HCT116 (cell line): ENCODE data around the gene GPR78. TPM values are rescaled to one million over a fixed set of nuclear protein-coding genes. Genes with fewer than 3 reads are reported as not detected.

Experiments used
- ATAC-seq: fragments of 200-7000 bp; cut with Tn5 transposase; 2 replicates; pipeline ENCODE4 v1.9.1; 2020; ENCODE audit warnings: mild to moderate bottlenecking, moderate library complexity
- BruUV-seq: library from RNA; stranded (reverse); fragments of 400-500 nt; replicated peaks from 2 replicates; lab custom pipeline; 2021; lab: Mats Ljungman, UMichigan
- CTCF ChIA-PET: fragments of 300-600 bp; sonication (Branson Sonifier 250); formaldehyde crosslinking; loops from one replicate; lab custom pipeline; 2021; ENCODE audit warnings: antibody characterized with exemption; lab: Charles Lee
- POLR2A ChIA-PET: fragments of 300-600, 350-600 bp; sonication (Branson Sonifier 250); formaldehyde crosslinking; loops from one replicate; lab custom pipeline; 2021; ENCODE audit warnings: antibody characterized with exemption; lab: Charles Lee
- RAD21 ChIA-PET, 2 experiments: fragments of 300-600 bp; sonication (Branson Sonifier 250); formaldehyde crosslinking; loops; one replicate each; lab custom pipeline; 2023; ENCODE audit warnings: low total read pairs in 2 of 2; ENCODE audit not compliant: uncharacterized antibody in 2 of 2, unreplicated experiment in 2 of 2, low non-redundant PET in 1 of 2; lab: Charles Lee
- DNase-seq: peaks from one replicate; pipeline ENCODE4 v3.0.0-alpha.2; 2010; ENCODE audit warnings: low read depth, low spot score
- H2AFZ ChIP-seq: fragments of 200-600 bp; shearing (Covaris generic), sonication (generic); 2 replicates; pipeline ENCODE4 v1.6.1; 2017; ENCODE audit warnings: low read depth, mixed run types, mixed read lengths, antibody characterized with exemption, low read length; ENCODE audit not compliant: poor library complexity, severe bottlenecking
- H3K27ac ChIP-seq: 2 replicates; pipeline ENCODE4 v1.5.1; 2012; ENCODE audit warnings: low read depth, low read length
- H3K27me3 ChIP-seq: fragments of 200-600 bp; sonication (generic); 2 replicates; pipeline ENCODE4 v1.6.1; 2016; ENCODE audit warnings: mixed run types, low read length, mixed read lengths; ENCODE audit not compliant: insufficient read depth
- H3K36me3 ChIP-seq, 2 experiments: fragments of 200-500 bp in 1 of 2; fragments of 200-600 bp in 1 of 2; sonication (Bioruptor generic) in 1 of 2; sonication (generic) in 1 of 2; 2 replicates each; pipeline versions ENCODE4 v1.5.1 to v1.6.1; 2014 to 2016; ENCODE audit warnings: low read length in 2 of 2, inconsistent platforms in 1 of 2, mixed read lengths in 1 of 2, mixed run types in 1 of 2; ENCODE audit not compliant: insufficient read depth in 2 of 2, control insufficient read depth in 1 of 2
- H3K4me1 ChIP-seq, 2 experiments: fragments of 200-600 bp in 1 of 2; sonication (generic) in 1 of 2; 2 replicates each; pipeline versions ENCODE4 v1.5.1 to v1.6.1; 2012 to 2017; ENCODE audit warnings: low read length in 2 of 2, inconsistent platforms in 1 of 2, mild to moderate bottlenecking in 1 of 2, mixed read lengths in 1 of 2, mixed run types in 1 of 2, moderate library complexity in 1 of 2; ENCODE audit not compliant: insufficient read depth in 2 of 2, control insufficient read depth in 1 of 2
- H3K4me2 ChIP-seq: fragments of 200-600 bp; sonication (generic); 2 replicates; pipeline ENCODE4 v1.6.1; 2017; ENCODE audit warnings: mixed run types, low read length, mixed read lengths
- H3K4me3 ChIP-seq, 2 experiments: fragments of 200-600 bp in 1 of 2; sonication (generic) in 1 of 2; replicated peaks in 1 of 2; 2 replicates each; pipeline ENCODE4 v1.5.1; 2011 to 2016; ENCODE audit warnings: low read length in 2 of 2, control low read depth in 1 of 2, low read depth in 1 of 2, mild to moderate bottlenecking in 1 of 2, mixed read lengths in 1 of 2, mixed run types in 1 of 2
- H3K79me2 ChIP-seq: fragments of 200-600 bp; sonication (generic); 2 replicates; pipeline ENCODE4 v1.6.1; 2017; ENCODE audit warnings: mild to moderate bottlenecking, mixed run types, low read length, moderate library complexity, mixed read lengths; ENCODE audit not compliant: insufficient read depth
- H3K9ac ChIP-seq: fragments of 200-600 bp; sonication (generic); 2 replicates; pipeline ENCODE4 v1.6.1; 2016; ENCODE audit warnings: low read length, mixed read lengths
- H3K9me2 ChIP-seq: fragments of 200-600 bp; sonication (generic), shearing (Covaris generic); 2 replicates; pipeline ENCODE4 v1.6.1; 2017; ENCODE audit warnings: mixed run types, mild to moderate bottlenecking, moderate library complexity; ENCODE audit not compliant: insufficient read depth
- H3K9me3 ChIP-seq, 2 experiments: fragments of 200-500 bp in 1 of 2; fragments of 200-600 bp in 1 of 2; sonication (Bioruptor generic) in 1 of 2; sonication (generic) in 1 of 2; 2 replicates each; pipeline ENCODE4 v1.6.1; 2014 to 2017; ENCODE audit warnings: low read length in 2 of 2, mixed read lengths in 2 of 2, inconsistent platforms in 1 of 2, low read depth in 1 of 2, mild to moderate bottlenecking in 1 of 2, mixed run types in 1 of 2, moderate library complexity in 1 of 2; ENCODE audit not compliant: control insufficient read depth in 1 of 2, insufficient read depth in 1 of 2
- H4K20me1 ChIP-seq: fragments of 200-600 bp; sonication (generic), shearing (Covaris generic); 2 replicates; pipeline ENCODE4 v1.6.1; 2017; ENCODE audit warnings: mixed run types, mild to moderate bottlenecking, moderate library complexity; ENCODE audit not compliant: insufficient read depth
- CEBPB ChIP-seq: IDR thresholded peaks from 2 replicates; pipeline ENCODE4 v1.6.1; 2012; ENCODE audit warnings: low read depth
- FOSL1 ChIP-seq: IDR thresholded peaks from 2 replicates; pipeline ENCODE4 v1.6.1; 2012; ENCODE audit warnings: low read depth
- POLR2AphosphoS5 ChIP-seq: IDR thresholded peaks from 2 replicates; pipeline ENCODE4 v1.6.1; 2011; ENCODE audit warnings: mild to moderate bottlenecking, low read depth, low read length, moderate library complexity
- RAD21 ChIP-seq: IDR thresholded peaks from 2 replicates; pipeline ENCODE4 v1.6.1; 2012; ENCODE audit warnings: low read depth, mild to moderate bottlenecking
- TCF7L2 ChIP-seq: IDR thresholded peaks from 2 replicates; pipeline ENCODE4 v1.7.0; 2011; ENCODE audit warnings: borderline replicate concordance, inconsistent platforms; ENCODE audit not compliant: insufficient read depth, insufficient read length; ENCODE audit errors: extremely low read depth
- YY1 ChIP-seq: IDR thresholded peaks from 2 replicates; pipeline ENCODE4 v1.6.1; 2011; ENCODE audit warnings: low read length, low read depth, moderate library complexity, mild to moderate bottlenecking; ENCODE audit not compliant: insufficient replicate concordance; ENCODE audit errors: extremely low read depth
- ZFX ChIP-seq: fragments of 450-650 bp; IDR thresholded peaks from 2 replicates; pipeline ENCODE4 v1.6.1; 2017
- intact Hi-C: fragments of 100-400 bp; cut with micrococcal nuclease; formaldehyde crosslinking; loops from 2 replicates; pipeline ENCODE4 v1.10.0; 2022
- total RNA-seq: library from RNA; stranded (reverse); gene quantifications from one replicate; pipeline ENCODE4 v1.2.1, GENCODE V29; 2021; ENCODE audit not compliant: unreplicated experiment
- TF ChIP-seq, protein P1 (sequence below): IDR thresholded peaks from 2 replicates; pipeline ENCODE4 v1.6.1; 2012; ENCODE audit warnings: low read depth

The GPR78 gene
- total RNA-seq, 1 experiment from 2014 or later, result not detected

DNA sequence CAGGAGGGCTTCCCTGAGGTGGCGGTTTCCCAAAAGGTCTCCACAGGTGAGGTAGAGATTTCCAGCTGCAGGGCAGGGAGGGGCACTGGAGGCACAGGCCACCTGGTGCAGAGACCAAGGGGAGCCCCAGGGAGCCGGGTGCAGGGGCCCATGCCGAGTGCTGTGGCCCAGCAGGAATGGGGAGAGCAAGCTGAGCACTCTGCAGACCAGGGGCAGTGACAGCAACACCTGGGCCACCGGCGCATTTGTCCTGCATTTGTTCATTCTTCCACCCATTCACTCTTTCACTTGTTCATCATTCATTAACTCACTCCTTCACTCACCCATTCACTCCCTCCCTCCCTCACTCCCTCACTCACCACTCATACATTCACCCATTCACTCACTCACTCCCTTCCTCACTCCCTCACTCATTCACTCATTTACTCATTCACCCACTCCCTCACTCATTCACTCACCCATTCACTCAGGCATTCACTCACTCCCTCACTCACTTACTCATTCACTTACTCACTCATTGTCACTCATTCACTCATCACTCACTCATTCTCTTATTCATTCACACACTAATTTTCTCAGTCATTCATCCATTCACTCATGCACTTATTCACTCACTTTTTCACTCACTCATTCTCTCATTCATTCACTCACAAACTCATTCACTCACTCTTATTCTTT lies 28.7 kb downstream of the GPR78 start:
- H3K27me3 ChIP-seq, result no peaks in the 10 kb centered on the region
- H4K20me1 ChIP-seq, result no peaks in the 10 kb centered on the region
- no peaks in the 10 kb centered on the region for H3K4me1 ChIP-seq
- H2AFZ ChIP-seq, result no peak overlapping the region
- no peak overlapping the region for H3K4me3 ChIP-seq
- intact Hi-C loops, result loop anchor here (10.0 kb wide), 1 partner anchor 276 kb away; no protein-coding TSS in a partner anchor
- no peaks in the 10 kb centered on the region for H3K9me3 ChIP-seq
- TF ChIP-seq, protein P1, sequence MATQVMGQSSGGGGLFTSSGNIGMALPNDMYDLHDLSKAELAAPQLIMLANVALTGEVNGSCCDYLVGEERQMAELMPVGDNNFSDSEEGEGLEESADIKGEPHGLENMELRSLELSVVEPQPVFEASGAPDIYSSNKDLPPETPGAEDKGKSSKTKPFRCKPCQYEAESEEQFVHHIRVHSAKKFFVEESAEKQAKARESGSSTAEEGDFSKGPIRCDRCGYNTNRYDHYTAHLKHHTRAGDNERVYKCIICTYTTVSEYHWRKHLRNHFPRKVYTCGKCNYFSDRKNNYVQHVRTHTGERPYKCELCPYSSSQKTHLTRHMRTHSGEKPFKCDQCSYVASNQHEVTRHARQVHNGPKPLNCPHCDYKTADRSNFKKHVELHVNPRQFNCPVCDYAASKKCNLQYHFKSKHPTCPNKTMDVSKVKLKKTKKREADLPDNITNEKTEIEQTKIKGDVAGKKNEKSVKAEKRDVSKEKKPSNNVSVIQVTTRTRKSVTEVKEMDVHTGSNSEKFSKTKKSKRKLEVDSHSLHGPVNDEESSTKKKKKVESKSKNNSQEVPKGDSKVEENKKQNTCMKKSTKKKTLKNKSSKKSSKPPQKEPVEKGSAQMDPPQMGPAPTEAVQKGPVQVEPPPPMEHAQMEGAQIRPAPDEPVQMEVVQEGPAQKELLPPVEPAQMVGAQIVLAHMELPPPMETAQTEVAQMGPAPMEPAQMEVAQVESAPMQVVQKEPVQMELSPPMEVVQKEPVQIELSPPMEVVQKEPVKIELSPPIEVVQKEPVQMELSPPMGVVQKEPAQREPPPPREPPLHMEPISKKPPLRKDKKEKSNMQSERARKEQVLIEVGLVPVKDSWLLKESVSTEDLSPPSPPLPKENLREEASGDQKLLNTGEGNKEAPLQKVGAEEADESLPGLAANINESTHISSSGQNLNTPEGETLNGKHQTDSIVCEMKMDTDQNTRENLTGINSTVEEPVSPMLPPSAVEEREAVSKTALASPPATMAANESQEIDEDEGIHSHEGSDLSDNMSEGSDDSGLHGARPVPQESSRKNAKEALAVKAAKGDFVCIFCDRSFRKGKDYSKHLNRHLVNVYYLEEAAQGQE, result no peak
- TF ChIP-seq TCF7L2, result no peak
- TF ChIP-seq YY1, result no peak
- TF ChIP-seq POLR2AphosphoS5, result no peak
- TF ChIP-seq FOSL1, result no peak
- no peak for TF ChIP-seq RAD21
- TF ChIP-seq ZFX, result no peak
- no peak for TF ChIP-seq CEBPB
- TF ChIP-seq, all 23 proteins: peak for 0
- DNase-seq, result no peak
- ChIA-PET CTCF (no interaction called here), POLR2A (no interaction called here), RAD21 (interaction anchor here in 1 of 2 experiments (0.9 kb wide), 1 partner anchor 309 kb away, joined by 3 read pairs; no protein-coding TSS in a partner anchor)
- Histone ChIP-seq H3K9me2 (no peaks in the 10 kb centered on the region), H3K79me2 (no peaks in the 10 kb centered on the region), H3K4me2 (no peak overlapping the region), H3K9ac (no peak overlapping the region), H3K36me3 (no peaks in the 10 kb centered on the region), H3K27ac (no peak overlapping the region)
- BruUV-seq, result no TSS peak
- no peak for ATAC-seq
